ENCODE results near the gene FYTTD1.

DNA sequence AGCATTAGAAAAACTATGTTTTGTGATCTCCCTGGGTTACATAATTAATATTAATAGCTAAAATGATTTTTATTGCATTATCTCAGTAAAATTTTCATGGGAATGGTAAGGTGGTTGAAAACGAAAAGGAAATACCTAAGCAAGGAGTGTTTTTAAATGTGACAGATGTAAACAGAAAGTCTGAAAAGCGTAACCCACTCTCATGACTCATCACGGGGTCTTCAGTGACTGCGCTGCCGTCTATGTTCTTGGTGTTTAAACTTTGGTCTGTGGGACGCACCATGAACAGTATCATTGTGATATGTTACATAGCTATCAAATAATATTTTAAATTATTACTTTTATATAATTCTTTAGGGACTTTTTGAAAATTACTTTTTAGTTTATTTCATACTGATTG, 61.2 kb downstream of the FYTTD1 start:
- TF ChIP-seq, protein P1, sequence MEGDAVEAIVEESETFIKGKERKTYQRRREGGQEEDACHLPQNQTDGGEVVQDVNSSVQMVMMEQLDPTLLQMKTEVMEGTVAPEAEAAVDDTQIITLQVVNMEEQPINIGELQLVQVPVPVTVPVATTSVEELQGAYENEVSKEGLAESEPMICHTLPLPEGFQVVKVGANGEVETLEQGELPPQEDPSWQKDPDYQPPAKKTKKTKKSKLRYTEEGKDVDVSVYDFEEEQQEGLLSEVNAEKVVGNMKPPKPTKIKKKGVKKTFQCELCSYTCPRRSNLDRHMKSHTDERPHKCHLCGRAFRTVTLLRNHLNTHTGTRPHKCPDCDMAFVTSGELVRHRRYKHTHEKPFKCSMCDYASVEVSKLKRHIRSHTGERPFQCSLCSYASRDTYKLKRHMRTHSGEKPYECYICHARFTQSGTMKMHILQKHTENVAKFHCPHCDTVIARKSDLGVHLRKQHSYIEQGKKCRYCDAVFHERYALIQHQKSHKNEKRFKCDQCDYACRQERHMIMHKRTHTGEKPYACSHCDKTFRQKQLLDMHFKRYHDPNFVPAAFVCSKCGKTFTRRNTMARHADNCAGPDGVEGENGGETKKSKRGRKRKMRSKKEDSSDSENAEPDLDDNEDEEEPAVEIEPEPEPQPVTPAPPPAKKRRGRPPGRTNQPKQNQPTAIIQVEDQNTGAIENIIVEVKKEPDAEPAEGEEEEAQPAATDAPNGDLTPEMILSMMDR (conservative IDR thresholded peaks at IDR 0.05; ENCODE audit: low read depth, low read length), result no peak
- no peak for TF ChIP-seq RCOR1 (IDR thresholded peaks at IDR 0.05; ENCODE audit: insufficient replicate concordance, low read length)
- TF ChIP-seq POLR2A (IDR thresholded peaks at IDR 0.05; ENCODE audit: low read depth, low read length), result no peak
- TF ChIP-seq SMC3 (IDR thresholded peaks at IDR 0.05; ENCODE audit: low read depth, low read length), result no peak
- no peak for TF ChIP-seq MXI1 (IDR thresholded peaks at IDR 0.05; ENCODE audit: borderline replicate concordance, low read depth, low read length)
- no peak for TF ChIP-seq RAD21 (IDR thresholded peaks at IDR 0.05; ENCODE audit: low read length)
- TF ChIP-seq, protein P2, sequence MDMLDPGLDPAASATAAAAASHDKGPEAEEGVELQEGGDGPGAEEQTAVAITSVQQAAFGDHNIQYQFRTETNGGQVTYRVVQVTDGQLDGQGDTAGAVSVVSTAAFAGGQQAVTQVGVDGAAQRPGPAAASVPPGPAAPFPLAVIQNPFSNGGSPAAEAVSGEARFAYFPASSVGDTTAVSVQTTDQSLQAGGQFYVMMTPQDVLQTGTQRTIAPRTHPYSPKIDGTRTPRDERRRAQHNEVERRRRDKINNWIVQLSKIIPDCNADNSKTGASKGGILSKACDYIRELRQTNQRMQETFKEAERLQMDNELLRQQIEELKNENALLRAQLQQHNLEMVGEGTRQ (IDR thresholded peaks at IDR 0.05; ENCODE audit: low read depth, low read length), result no peak
- TF ChIP-seq, protein P3, sequence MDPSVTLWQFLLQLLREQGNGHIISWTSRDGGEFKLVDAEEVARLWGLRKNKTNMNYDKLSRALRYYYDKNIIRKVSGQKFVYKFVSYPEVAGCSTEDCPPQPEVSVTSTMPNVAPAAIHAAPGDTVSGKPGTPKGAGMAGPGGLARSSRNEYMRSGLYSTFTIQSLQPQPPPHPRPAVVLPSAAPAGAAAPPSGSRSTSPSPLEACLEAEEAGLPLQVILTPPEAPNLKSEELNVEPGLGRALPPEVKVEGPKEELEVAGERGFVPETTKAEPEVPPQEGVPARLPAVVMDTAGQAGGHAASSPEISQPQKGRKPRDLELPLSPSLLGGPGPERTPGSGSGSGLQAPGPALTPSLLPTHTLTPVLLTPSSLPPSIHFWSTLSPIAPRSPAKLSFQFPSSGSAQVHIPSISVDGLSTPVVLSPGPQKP (IDR thresholded peaks at IDR 0.05; ENCODE audit: borderline replicate concordance, low read depth, low read length), result no peak
- no peak for TF ChIP-seq MAFK (IDR thresholded peaks at IDR 0.05; ENCODE audit: low read depth, low read length)
- no peak for TF ChIP-seq CEBPB (IDR thresholded peaks at IDR 0.05; ENCODE audit: low read depth, low read length)
- no peak for TF ChIP-seq CHD1 (IDR thresholded peaks at IDR 0.05; ENCODE audit: low read depth, low read length)
- no peak for TF ChIP-seq BHLHE40 (IDR thresholded peaks at IDR 0.05; ENCODE audit: low read depth, low read length)
- TF ChIP-seq MAZ (IDR thresholded peaks at IDR 0.05; ENCODE audit: borderline replicate concordance, low read depth, low read length), result no peak
- no peak for TF ChIP-seq NFE2L2 (IDR thresholded peaks at IDR 0.05; ENCODE audit: low read depth, low read length)
